Measurements from ENCODE around the gene STIM2.
"Not testable (repeated sequence)": the region's sequence is repeated elsewhere in the genome, so short reads cannot be mapped to it uniquely, and the experiment has no call there.

Gene STIM2

DNA sequence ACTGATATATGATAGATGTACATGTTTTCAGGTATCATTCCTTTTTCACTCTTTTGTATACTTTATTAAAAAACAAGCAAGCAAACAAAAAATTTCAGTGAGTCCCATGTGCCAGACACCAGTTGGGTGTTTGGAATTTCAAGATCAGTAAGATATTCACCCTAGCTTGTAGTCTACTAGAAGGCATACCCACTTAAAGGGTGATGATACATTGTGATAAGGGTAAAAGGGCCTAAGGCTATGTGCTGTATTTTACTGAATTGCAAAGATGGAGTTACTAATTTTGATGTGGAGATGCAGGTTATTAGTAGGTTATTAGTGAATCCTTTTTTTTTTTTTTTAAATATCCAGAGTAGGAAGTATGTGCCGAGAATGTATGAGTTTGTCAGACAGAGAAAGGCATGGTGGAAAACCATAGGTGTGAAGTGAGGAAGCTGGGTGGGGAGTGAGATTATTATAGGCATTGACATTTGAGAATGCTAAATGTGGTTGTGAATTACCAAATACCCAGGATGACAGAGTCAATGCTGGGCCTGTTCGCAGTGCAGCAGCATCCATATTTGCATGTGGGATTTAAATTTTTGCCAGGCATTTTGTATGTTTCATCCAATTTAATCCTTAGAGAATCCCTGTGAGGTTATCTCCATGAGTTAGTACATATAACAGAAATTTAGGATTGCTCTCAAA lies 10.1 kb downstream of the STIM2 start:
- DNase-seq = no peak

DNA sequence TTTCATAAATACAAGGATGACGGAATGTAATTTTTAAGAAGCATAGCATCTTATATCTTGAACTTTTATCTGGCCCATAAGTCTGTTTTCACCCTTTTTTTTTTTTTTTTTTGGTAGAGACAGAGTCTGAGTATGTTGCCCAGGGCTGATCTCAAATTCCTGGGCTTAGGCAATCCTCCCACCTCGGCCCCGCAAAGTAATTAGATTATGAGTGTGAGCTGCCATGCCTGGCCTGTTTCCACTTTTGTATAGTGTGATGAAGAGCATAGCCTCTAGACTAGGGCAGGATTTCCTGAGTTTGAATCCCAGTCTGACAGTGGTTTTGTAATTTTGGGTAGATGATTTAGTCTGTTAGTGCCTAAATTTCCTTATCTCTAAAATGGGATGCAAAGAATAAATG lies 11.0 kb downstream of the STIM2 start:
- DNase-seq = no peak

DNA sequence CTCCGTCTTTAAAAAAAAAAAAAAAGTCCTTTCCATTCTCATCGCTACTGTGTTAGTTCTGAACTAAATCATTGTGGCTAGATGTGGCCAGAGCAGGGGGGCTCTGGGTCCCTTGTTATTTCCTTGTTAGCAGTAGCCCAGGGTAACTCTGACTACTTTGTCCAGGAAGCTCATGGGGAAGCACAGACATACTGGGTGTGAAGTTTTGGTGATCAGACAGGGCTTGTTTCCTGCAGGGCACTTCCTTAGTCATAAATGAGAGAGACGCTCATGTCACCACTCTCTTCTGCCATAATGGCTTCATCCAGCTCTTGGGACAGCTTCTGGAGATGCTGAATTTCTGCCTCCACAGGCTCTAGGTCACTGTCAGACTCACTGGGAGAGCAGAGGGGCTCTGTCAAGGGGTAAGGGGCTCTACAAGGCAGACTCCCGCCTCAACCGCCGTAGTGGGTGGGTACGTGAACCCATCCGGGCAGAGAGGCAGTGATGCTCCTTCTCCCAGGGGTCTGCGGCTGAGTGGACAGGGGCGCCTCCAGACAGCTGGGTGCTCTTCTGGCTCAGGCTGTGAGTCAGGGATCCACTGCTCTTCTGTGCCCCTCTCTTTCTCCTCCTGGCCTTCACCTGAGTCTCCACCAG lies 12.9 kb downstream of the STIM2 start:
- peak; percentile 63 for DNase-seq

DNA sequence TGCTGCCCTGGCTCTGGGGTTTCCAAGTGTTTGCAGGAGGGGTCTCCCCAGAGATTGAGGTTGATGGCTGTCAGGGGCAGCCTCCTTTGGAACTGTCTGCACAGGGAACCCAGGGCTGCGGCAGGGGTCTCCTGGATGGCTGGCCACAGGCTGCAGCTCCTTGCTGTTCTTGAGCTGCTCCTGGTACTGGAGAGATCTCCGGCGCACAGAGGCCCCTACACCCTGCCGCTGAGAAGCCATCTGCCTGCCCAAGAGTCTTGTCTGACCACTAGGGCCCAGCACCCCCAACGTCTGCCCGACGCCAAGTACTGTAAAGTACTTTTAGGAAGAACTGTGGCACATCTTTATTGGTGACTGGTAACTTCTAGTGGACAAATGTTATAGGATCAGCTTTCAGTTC lies 13.5 kb downstream of the STIM2 start:
- DNase-seq = no peak

DNA sequence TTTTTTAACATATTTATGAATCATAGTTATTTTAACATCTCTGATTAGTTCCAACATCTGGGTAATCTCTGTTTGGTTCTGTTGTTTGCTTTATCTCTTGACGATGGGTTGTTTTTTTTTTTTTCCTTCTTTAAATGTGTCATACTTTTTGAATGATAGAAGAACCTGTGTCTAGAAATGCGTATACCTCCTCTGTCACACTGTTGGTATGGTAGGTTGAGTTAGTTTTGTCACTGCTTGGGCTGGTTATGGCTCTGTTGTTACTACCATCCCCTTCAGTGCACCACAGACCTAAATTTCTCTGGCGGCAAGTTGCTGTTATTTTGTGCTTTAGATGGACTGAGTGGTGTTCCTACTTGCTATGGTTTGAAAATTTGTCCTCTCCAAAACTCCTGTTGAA lies 16.8 kb downstream of the STIM2 start:
- no peak for DNase-seq

DNA sequence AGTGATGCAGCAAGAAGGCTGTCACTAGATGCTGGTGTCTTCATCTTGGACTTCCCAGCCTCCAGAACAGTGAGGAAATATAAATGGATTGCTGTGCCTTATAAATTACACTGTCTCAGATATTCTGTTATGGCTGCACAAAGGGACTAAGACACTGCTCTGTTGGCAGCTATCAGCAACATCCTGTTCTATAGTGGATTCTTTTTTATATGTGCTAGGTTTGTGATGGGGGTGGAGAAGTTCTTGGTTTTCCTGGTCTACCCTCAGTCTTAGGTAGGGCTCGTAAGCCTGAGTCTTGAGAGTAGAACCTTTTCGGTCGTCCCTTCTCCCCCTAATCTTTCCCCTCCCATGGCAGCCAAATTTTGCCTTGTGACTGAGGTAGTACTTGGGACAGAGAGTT lies 17.3 kb downstream of the STIM2 start:
- DNase-seq = no peak

DNA sequence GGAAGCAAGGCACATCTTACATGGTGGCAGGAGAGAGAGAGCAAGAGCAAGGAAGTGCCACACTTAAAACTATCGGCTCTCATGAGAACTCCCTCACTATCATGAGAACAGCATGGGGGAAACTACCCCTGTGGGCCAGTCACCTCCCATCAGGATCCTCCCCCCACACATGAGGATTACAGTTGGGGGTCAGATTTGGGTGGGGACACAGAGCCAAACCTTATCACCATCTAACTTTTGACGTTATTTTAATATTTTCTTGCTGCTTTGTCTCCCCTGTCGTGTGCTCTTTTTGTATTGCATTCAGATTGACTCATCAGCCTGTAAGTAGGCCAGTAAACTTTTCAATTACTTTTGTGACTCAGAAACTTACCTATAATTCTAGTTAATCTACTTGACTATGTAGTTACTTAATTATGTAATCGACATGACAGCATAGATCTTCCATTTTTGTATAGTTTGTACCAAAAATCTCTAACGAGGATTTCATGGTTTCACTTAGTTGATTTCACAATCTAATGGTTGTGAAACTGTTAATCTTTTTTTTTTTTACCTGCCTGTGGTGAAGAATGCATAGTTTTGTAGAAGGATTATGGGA lies 18.3 kb downstream of the STIM2 start:
- no peak for DNase-seq

DNA sequence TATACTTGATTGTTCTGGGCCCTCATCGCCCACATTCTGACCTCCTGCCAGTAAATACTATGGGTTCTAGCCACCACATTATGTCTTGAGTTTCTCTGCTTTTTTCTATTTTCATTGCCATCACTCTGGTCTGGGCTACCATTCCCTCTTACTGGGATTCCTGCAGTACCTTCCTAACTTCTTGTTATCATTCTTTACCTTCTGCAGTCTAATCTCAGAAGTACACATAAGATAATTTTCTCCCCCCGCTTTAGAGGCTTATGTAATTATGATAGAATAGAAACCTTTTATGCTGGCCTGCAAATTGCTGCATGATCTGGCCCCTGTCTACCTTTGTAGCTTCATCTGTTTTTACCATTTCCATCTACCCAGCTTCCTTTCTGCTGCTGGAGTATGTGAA lies 19.2 kb downstream of the STIM2 start:
- DNase-seq = no peak

DNA sequence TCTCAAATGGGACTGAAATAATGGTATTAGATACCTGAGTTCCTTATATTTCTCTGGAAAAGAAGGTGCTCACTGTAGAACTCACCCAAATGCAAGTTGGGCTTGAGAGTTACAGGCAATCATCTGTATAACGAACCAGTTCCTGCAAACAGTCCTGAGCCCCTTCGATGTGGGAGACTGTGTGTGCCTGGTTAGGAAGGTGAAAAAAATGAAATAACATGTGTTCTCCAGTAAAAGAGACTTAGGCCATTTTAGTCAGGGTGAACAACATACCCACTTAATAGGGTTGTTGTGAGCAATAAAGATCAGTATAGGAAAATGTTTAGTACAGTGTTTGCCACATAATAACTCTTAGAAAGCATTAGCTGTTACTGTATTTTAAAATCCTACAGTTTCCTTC lies 23.4 kb downstream of the STIM2 start:
- DNase-seq = no peak

DNA sequence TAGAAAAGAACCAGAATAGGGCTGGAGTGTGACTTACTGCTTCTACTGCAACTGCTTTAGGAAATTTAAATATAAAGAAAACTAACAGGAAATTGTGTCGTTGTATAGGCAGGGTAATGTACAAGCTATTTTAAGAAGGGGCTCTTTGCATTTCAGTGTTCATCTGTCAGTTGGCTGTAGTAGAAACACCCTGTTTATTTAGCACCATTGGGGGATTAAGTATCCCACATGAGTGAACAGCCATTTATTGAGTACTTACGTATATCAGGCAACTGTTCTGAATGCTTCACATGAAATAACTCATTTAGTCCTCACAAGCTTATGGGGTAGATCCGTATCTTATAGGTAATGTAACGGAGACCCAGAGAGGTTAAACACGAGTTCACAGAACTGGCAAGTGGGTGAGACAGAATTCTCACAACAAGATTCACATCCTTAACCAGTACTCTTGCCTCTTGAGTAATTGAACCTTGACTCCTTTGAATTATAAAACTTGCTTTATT lies 23.9 kb downstream of the STIM2 start:
- no peak for DNase-seq

DNA sequence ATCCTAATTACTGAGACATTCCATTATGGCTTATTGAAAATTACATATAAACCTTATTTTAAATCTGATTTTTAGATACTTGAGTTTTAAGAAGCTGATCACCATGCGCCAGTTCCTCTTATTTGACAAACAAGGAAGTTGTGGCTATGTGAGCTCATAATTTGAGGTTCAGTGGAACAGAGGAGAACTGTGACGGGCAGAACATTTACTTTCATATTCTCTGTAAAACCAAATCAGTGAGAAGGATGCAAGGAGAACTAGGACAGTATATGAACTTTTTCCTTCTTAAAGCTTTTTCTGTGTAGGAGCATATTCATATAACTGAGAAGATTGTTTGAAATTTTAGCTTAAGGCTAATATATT lies 25.3 kb downstream of the STIM2 start:
- DNase-seq = peak; percentile 17

DNA sequence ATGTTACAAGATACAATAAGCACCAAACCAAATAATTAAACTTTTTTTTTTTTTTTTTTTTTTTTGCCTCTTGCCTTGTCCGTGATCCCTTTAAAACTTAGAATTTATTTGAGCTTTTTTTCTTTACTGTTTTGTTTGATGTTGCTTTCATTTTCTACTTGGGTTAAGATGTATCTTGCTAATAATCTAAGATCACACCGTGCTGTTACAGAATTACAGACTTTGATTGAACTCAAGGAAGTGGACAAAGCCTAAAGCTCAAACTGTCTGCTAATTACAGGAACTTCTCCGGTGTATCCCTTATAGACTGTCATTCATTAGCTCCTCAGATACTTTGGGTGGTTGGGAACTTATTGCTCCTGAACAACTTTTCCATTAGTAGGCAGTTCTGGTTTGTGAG lies 26.5 kb downstream of the STIM2 start:
- DNase-seq = no peak

DNA sequence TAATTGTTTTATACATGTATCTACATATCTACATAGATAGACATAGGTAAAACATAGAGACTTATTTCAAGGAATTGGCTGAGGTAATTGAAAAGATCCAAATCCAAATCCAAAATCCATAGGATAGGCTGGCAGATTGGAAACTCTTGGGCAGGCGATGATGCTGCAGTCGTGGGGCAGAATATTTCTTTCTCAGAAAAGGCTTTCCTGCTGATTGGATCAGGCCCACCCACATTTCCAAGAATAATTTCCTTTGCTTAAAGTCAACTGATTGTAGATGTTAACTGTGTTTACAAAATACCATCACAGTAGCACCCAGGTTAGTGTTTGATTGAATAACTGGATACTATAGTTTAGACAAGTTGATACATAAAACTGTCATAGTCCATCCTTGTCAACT lies 27.2 kb downstream of the STIM2 start:
- no peak for DNase-seq

DNA sequence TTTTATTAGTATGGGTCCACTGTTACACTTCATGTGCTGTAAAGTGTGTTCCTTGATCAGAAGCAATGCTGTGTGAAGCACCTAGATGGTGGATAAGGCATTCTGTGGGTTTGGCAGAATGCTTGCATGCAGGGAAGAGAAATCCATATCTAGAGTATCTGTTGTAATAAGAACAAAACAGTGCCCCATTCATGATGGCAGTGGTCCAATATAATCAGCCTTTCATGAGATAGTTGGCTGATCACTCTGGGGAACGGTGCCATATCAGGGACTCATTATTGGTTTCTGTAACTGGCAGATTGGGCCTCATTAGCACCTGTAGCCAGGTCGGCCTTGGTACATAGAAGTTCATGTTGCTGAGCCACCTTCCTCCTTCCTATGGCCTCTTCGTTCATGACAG lies 28.7 kb downstream of the STIM2 start:
- DNase-seq = no peak

DNA sequence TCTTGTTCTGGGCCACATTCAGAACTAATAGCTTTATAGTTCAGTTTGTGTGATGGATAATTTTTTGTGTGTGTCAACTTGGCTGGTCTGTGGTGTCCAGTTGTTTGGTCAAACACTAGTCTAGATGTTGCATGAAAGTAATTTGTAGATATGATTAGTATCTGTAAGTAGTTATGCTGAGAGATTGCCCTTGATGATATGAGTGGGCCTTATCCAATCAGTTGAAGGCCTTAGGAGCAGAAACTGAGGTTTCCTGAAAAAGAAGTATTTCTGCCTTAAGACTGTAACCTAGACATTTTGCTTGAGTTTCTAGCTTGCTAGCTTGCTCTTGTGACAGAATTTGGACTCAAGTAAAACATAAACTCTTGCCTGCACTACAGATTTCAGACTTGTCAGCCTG lies 30.4 kb downstream of the STIM2 start:
- no peak for DNase-seq

DNA sequence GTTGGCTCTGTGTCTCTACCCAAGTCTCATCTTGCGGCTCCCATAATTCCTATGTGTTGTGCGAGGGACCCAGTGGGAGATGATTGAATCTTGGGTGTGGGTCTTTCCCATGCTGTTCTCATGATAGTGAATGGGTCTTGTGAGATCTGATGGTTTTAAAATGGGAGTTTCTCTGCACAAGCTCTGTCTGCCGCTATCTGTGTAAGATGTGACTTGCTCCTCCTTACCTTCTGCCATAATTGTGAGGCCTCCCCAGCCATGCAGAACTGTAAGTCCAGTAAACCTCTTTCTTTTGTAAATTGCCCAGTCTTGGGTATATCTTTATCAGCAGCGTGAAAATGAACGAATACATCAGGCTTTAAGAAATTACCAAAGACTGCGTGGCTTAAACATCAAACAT lies 31.2 kb downstream of the STIM2 start:
- no peak for DNase-seq

DNA sequence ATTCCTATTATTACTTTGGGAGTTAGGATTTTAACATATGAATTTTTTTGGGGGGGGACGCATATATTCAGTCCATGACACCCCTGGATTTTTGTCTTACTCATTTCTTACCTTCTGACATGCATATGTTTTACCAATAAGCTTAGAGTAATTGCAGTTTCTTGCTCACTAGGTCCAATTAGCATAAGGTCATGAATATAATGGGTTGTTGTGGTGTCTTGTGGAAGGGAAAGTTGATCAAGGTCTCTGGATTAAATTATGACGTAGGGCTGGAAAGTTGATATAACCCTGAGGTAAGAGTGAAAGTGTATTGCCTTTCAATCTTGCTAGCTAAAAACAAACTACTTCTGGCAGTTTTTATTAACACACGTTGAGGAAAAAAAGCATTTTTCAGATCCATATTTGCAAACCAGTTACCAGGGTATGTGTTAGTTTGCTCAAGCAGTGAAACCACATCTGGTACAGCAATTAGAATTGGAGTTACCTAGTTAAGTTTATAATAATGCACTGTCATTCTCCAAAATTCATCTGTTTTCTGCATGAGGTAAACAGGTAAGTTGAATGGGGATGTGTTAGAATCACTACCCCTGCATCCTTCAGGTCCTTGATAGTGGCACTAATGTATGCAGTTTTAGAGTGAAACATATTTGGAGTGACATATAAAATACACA lies 32.0 kb downstream of the STIM2 start:
- DNase-seq = no peak

DNA sequence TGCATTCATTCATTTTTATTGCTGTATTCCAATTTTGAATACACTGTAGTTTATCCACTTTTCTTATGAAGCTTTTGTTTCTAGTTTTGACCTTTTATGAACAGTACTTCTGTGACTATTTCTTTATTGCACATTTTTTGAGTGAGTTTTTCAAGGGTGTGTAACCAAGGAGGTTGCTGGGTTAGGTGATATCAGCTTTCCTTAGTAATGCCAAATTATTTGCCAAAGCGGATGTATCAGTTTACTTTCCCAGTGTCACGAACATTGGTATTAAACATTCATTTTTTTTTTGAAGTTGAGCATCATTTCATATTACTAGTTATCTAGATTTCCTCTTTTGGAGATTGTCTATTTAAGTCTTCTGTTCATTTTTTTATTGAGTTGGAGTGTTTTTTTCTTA lies 32.9 kb downstream of the STIM2 start:
- DNase-seq = no peak

DNA sequence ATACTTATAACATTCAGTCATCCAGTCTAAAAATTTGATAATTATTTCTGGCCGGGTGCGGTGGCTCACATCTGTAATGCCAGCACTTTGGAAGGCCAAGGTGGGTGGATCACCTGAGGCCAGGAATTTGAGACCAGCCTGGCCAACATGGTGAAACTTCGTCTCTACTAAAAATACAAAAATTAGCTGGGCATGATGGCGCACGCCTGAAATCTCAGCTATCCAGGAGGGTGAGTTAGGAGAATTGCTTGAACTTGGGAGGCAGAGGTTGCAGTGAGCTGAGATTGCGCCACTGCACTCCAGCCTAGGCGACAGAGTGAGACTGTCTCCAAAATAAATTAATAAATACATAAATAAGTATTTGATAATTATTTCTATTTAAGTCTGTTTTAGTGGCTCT lies 34.2 kb downstream of the STIM2 start:
- DNase-seq = not testable (repeated sequence)

DNA sequence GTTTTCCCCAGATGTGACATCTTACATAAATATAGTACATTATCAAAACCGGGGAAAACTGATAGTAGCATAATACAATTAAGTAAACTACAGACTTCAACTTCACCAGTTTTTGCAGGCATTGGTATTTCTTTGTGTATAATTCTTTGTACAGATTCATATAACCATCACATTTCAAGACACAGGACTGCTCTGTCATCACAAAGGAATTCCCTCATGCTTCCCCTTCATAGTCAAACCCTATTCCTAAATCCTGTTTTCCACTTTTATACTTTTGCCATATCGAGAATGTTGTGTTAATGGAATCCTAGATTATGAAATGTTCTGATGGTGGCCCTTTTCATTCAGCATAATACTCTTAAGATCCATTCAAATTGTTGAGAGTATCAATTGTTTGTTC lies 36.0 kb downstream of the STIM2 start:
- no peak for DNase-seq

DNA sequence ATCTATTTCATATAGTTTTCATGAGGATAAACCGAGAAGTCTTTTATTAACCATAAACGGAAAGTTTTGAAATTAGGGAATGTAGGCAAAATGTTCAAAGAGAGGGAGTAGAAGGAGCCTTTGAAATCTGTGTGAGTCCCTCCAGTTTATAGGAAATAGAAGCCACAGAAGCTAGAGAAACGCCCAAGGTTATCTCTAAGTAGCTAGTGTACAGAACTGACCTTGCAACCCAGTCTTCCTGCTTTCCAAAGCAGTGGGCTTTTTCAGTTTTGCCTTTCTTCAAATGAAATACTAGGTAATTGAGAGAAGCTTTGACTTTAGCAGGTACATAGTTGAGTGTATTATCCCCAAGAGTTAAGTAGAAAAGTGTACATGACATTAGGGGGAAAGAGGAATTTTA lies 39.4 kb downstream of the STIM2 start:
- DNase-seq = no peak

DNA sequence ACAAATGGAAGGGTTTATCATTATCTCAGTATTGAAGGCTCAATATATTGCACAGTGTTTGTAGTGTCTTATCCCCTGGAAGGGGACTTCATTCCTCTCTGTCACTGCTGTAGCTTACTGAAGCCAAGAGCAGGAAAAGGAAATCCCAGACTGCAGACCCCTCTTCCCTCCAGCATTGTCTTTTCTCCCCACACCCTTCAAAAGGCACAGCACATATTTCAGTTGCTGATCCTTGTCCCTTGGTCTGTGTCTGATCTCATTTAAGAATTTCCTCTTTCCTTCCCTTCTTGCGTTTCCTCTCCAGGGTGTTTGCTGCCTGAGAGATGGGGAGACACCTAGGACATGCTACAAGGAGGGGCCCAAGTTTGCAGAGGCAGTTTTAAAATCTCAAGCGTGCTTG lies 40.1 kb downstream of the STIM2 start:
- DNase-seq = no peak

DNA sequence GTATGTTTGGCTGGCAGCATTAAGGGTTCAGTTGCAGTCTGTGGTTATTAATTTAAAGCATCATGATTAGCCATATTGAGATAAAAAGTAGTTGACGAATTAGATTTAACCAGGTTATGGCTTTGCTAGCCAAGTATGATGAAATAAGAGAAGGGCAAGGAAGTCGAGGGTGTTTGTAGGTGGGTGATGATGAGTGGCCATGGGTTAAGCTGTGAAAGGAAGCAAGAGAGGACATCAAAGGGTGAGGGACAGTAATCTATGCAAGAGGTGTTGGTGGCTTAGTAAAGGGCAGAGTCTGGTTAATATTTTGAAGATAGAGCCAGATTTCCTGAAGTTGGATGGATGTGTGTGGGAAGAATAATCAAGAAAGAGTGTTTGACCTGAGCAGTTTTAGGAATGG lies 44.5 kb downstream of the STIM2 start:
- no peak for DNase-seq

Data from activated CD4-positive, alpha-beta T cell treated with anti-CD3 and anti-CD28 coated beads for 48 hours (primary cell).